DND-41 (cell line): ENCODE measurements around the gene DNER.

ENCODE experiments used
- EZH2 ChIP-seq: IDR thresholded peaks from 3 replicates; pipeline ENCODE4 v1.6.1; 2012; ENCODE audit warnings: borderline replicate concordance, low read depth, mild to moderate bottlenecking, moderate library complexity, low read length, inconsistent platforms; ENCODE audit not compliant: severe bottlenecking
- TF ChIP-seq, protein P1 (sequence below): IDR thresholded peaks from 2 replicates; pipeline ENCODE4 v1.5.1; 2012; ENCODE audit warnings: borderline replicate concordance, low read length, moderate library complexity, mild to moderate bottlenecking; ENCODE audit not compliant: poor library complexity, severe bottlenecking; ENCODE audit errors: extremely low read depth

DNA sequence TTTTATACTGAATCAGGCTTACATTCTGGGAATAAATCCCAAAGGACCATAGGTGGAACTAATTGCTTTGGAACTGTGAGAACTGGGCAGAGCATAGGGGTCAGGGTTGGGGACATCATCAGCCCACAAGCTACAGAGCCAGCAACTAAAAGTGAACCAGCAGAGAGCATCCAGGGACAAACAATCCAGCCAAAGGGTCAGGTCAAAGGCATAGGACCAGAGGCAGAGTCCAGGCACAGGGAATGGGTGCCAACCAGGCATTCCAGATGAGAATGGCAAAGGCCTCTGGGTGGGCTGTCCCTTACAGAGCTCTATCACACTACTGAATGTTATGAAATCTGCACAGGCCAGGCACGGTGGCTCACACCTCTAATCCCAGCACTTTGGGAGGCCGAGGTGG is 12.3 kb upstream of the DNER start:
- TF ChIP-seq, protein P1, sequence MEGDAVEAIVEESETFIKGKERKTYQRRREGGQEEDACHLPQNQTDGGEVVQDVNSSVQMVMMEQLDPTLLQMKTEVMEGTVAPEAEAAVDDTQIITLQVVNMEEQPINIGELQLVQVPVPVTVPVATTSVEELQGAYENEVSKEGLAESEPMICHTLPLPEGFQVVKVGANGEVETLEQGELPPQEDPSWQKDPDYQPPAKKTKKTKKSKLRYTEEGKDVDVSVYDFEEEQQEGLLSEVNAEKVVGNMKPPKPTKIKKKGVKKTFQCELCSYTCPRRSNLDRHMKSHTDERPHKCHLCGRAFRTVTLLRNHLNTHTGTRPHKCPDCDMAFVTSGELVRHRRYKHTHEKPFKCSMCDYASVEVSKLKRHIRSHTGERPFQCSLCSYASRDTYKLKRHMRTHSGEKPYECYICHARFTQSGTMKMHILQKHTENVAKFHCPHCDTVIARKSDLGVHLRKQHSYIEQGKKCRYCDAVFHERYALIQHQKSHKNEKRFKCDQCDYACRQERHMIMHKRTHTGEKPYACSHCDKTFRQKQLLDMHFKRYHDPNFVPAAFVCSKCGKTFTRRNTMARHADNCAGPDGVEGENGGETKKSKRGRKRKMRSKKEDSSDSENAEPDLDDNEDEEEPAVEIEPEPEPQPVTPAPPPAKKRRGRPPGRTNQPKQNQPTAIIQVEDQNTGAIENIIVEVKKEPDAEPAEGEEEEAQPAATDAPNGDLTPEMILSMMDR = no peak
- TF ChIP-seq EZH2 = no peak
